Islet of Langerhans (tissue), 1 donor: Measurements from ENCODE around the gene TEX26.

Experiments used
- FAIRE-seq: peaks from one replicate; lab custom pipeline; 2011; peaks lifted over from hg19 to GRCh38; lab: Jason Lieb, UNC

Gene TEX26

DNA sequence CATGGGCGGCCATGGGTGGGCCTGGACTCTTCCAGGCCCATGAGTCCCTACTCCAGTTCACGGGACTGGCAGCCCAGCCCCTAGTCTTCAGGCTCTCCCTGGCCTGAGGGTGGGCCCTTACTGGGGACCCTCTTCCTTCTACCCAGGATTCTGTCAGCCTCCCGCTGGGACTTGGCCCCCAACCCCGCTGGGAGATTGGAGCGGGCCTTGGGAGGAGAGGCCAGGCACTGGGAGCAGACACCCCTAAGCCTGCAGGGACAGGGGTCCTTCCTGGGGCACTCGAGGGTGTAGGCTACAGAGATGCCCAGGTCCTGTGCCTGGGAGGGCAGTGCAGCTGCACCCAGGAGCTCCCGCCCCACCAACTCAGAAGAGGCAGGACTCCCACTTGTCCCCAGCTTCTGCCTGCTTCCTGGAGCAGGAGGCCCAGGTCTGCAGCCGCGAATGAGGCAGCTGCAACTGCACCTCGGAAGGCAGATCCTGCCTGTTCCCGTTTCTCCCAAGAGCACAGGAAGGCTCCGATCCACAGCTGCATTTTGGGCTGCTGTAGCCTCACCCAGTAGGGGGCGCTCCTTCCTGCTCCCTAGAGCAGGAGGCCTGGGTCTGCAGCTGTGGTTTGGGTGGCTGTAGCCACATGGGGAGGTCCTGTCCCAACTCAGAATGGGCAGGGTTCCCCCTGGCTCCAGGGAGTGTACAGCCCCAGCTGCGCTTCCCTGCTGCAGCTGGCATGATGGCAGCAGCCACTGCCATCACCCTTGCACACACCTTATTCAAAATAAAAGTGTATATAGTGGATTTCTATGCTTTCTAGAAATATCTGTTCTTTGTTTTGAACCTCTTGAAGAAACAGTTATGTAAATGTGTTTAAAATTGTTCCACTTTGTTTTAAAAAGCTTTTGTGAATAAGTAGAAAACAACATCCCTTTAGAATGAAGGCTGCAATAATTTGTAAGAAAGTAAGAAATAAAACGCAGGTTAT is 46.8 kb downstream of the TEX26 start:
- no peak for FAIRE-seq

DNA sequence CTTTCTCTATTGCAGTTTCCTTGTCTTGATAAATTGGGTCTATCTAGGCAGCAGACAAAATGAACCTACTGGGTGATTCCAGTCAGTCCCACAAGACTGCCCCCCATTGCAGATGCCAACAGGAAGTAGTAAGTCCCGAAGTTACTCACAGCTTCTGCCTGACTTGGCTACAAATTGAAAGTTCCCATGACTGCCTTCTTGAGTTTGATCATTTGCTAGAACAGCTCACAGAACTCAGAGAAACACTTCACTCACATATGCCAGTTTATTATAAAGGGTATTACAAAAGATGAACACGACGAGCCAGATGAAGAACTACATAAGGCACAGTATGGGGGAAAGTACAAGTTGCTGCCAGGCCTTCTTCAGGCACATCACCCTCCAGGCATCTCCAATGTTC is 50.0 kb downstream of the TEX26 start:
- no peak for FAIRE-seq

DNA sequence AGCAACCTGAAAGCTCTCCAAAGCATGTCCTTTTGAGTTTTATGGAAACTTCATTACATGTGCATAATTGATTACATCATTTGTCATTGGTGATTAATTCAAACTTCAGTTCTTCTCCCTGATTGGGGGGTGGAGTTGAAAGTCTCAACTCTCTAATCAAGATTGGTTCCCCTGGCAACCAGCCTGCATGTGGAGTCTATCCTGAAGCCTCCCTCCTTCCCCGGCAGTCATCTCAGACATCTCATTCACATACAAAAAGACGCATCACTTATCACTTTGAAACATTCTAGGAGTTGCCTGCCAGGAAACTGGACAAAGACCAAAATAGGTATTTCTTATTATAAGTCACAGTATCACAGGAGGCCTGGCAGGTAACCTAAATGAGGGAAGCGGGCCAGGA is 50.5 kb downstream of the TEX26 start:
- no peak for FAIRE-seq

DNA sequence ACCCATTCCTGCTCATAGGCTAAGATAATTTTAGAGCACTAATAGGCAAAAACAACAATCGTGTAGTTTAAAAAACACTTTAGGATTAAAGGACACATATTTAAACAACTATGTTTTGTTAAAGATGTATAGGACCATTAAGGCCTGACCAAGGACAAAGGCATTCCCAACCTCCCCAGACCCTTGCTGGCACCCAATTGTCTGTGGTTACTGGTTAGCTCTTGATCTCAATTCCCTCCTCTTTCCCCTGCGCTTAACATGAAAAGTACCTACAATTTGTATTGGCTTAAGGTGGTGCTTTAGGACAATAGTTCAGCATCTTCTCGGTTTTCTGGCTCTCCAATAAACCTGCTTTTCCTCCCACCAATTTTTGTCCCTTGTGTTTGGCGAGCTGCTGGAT is 51.0 kb downstream of the TEX26 start:
- no peak for FAIRE-seq

DNA sequence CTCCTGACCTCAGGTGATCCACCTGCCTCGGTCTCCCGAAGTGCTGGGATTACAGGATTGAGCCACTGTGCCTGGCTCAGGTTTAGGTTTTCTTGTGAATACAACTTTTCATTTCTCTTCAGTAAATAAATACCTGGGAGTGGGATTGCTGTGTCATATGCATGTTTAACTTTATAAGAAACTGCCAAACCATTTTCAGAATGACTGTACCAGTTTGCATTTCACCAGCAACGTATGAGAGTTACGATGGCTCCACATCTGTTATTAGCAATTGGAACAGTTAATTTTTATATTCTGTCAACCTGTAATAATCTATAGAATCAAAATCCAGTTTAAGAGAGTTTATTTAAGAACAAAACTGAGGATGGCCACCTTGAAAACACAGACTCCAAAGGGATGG is 52.2 kb downstream of the TEX26 start:
- FAIRE-seq, result no peak

DNA sequence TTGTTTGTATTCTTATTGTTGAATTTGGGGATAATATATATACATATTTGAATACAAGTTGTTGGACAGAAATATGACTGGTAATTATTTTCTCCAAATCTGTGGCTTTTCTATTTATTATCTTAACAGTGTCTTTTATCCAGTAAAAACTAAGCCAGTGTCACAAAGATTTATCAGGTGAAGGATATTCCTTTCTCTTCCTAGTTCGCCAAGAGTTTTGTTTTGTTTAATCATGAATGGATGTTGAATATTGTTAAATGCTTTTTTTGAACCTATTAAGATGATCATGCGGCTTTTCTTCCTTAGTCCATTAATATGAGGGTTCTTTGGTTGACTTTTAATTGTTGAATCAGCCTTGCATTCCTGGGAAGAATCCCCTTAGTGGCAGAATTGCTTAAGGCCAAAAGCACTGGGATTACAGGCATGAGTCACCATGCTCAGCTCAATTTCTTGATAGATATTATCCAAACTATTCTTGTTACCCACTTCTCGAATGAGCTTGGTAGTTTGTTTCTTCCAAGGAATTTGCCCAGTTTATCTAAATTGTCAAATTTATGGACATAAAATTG is 53.3 kb downstream of the TEX26 start:
- FAIRE-seq, result no peak

DNA sequence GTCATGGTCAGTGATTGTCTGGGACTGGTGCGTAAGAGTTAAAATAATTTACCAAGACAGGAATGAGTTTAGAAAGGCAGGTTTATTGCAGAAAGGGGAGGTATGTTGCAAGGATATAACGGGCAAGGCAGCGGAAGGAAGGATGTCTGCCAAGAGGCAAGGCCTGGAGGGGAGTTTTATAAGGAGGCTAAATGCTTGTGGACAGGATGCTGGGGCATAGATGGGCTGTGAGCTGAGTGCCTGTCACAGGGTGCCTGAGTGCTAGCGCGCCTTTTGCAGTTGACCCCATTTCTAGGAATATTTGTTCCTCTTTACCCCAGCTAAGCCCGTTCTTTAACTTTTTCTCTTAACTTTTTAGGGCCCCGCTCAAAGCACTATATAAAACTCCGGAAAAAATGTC is 58.7 kb downstream of the TEX26 start:
- FAIRE-seq, result no peak

DNA sequence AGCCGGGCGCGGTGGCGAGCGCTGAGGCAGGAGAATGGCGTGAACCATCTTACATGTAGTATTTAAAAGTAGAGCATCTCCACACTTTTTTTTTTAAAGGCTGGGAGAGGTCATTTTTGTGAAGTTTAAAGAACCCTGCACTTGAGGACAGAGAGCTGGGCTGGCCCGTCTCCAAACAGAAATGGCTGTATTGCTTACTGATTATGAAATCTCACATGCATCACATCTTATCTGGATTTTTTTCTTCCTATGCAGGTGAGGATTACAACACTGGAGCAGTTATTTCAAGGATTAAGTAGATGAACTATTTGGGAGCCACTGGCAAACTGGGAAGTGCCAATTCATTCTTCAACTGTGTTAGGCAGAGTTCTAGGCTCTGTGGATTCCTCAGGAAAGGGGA is 59.5 kb downstream of the TEX26 start:
- no peak for FAIRE-seq

DNA sequence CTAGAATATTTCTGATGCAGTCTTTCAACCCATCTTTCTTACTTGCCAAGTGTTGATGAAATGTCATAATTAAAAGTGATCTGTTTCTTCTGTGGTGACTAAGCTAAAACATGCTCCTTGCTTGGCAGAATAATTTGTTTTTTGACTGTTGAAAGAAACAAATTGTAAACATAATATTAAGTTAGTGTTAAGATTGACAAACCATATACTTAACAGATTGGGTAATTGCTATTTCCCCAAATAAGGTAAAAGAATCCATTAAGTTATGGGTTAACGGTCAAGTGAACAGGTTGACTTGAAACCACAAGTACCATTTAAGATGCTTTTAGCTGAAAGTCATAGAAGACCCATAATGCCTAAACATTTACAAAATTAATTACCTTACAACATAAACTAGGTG is 62.9 kb downstream of the TEX26 start:
- no peak for FAIRE-seq

DNA sequence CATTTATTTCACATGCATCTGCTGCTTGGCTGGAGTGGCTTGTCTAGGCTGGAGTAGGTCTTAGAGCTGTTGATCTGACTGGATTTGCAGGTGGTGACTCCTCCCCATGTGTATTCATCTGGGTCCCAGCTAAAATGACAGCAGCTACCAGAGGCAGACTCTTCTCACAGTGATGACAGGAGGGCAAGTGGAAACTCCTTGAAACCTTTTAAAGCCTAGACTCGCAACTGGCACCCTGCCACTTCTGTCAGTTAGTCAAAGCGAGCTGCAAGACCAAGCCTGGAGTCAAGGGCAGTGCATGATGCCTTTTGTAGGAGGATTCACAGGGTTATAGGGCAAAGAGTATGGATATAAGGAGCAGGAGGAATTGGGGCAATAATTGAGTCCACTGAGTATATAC is 65.2 kb downstream of the TEX26 start:
- no peak for FAIRE-seq

DNA sequence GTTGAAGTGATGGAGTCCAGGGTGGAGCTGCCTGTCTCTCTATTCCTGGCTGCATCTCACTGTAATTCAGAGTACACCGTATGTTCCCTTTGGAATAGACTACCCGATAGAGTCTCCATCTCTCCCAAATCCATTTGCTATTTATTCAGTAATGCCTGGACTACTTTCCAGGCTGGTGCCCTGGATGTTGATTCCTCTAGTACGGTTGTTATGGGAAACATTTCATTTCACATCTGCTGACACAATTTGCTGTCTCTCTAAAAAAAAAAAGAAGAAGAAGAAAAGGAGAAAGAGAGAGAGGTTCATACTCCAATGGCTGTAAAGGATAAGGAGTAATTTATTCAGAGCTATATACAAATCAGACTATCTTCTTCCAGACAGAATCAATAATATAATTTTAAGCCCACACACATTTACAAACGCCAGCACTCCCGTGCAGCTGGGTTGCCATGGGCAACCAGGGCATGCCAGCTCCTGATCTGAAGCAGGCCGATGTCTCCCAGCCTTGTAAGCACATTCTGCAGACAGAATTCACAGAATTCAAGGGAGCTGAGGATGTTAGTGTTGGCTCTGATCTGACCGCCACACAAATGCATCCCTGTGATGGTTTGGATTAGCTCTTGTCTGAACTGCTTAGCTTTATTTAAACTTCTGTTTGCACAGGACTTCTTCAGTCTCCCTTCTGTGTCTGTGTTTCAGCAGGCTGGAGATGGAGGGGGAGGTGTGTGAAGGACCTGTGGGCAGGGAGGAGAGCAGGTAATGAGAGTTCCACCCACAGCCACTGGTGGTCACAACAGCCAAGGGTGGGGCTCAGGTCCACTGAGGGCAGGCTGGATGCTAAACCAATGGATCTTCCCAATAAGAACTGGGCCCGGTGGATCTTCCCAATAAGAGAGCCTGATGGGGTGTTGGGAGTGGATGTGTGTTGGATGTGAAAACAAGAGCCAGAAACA is 66.0 kb downstream of the TEX26 start:
- no peak for FAIRE-seq

DNA sequence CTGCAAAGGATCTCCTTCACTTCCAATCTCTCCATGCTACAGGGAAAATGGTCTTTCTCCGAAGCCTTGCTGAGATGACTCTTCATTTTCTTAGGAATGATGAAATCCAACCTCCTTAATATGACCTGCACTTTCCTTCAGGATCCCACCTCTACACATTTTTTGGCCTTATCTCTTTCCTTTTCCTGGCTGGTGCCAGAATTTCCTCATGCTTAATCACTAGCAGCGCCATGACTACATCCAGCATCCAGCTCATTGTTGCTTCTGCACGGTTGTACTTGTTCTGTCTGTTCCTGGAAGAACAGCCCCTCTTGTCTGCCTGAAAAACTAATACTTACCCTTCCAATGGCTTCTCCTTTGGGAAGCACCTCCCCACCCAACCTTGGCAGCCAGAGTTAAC is 68.4 kb downstream of the TEX26 start:
- FAIRE-seq, result no peak

DNA sequence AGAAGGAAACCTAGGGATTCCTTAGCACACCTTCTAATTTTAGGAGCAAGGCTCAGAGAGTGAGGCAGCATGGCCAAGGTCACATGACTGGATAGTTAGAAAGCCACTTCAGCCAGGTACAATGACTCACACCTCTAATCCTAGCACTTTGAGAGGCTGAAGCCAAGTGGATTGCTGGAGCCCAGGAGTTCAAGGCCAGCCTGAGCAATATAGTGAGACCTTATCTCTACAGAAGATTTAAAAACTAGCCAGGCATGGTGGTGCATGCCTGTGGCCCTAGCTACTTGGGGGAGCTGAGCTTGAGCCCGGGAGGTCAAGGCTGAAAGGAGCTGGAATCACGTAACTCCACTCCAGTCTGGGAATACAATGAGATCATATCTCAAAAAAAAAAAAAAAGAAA is 69.2 kb downstream of the TEX26 start:
- no peak for FAIRE-seq

DNA sequence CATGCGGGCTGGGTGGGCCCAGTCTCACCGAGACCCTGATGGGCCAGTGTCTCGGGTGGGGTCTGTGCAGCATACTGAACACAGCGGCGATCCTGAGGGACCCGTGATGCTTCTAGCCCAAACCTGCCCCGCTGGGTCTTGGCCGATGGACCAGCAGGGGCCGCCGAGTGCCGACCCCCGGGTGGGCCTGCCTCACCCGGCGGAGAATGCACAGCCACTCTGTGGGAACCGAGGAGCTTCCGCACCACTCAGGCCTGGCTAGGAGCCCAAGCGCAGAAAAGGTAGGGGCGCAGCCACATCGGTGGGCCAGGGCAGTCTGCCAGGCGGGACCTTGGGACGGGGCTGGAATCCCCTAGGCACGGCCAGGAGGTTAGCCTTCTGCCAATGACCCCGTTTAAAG is 72.6 kb downstream of the TEX26 start:
- no peak for FAIRE-seq

DNA sequence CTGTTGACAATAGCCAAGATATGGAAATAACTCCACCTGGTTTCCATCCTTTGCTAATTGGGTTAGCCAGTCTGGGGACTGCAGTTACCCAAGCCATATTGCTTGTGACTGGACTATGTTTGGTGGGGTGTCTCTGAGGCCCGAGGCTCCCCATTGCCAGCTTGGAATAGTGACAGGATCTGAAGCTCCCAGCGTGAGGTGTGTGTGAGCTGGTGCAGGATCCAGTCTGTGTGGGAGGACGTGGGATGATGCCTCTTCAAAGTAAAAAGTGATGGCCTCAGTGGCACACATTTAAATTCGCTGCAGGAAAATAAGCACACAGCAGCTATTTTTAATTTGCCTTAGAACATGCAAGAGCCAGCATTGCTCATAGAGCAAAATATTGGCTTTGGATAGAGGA is 75.0 kb downstream of the TEX26 start:
- no peak for FAIRE-seq

DNA sequence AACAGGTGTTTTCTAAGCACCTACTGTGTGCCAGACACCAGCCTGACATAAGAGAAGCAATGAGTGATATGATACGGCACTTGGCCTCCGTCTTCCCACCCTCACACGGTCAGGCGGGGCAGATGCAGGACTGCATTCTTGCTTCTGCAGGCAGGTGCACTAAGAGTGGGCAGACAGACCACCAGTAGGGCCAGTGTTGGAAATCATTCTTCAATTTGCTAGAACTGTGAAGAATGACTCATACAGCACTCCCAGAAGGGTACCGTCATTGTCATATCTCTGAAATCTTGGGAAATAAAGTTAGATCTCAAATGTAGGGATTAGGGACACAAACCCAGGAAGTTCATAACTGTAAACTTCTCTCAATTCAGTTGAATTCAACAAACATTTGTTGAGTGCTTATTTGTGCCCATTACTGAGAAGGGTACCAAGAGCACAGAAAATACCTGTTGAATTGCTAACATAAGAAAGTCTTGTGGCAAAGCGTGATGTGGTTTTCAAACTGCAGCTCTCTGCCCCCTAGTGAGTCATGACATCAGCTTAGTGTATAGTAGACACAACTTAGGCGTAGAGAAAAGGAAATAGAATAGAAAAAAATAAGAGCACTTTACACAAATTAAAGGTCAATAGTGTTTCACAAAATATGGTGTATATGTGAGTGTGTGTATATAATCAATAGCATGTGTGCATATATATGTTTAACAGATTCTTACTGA is 76.1 kb downstream of the TEX26 start:
- FAIRE-seq, result no peak

DNA sequence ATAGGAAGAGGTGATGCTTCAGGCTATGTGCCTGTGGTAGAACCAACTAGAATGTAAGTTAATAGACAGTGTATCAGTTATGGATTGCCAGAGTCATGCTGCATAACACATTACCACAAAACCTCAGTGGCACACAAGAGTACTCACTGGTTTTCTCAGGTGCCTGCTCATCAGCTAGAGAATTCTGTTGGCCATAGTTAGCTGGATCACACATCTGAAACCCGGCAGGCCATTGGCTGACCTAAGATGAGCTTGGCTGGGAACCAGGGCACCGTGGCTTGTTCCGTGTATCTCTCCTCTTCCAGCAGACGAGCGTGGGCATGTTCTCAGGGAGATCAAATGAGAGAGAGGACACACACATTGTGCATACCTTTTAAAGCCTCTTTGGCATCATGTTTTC is 76.7 kb downstream of the TEX26 start:
- no peak for FAIRE-seq

DNA sequence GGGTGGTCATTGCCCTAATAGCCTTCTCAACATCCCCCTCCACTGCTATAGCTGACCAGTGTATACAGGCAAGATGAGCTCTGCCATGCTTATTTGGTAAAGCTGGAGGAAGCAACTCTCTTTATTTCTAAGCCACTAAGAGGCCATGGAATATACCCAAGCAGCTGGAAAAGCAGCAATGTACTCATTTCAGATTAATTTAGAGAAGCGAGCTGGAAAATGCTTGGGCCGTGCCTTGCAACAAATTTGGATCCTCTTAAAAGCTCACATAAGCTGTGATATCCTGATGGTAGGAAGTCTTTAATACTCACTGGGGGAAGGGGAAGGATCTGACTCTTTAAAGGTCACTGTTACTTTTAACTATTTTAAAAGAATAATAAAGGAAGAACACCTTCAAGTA is 77.8 kb downstream of the TEX26 start:
- no peak for FAIRE-seq

DNA sequence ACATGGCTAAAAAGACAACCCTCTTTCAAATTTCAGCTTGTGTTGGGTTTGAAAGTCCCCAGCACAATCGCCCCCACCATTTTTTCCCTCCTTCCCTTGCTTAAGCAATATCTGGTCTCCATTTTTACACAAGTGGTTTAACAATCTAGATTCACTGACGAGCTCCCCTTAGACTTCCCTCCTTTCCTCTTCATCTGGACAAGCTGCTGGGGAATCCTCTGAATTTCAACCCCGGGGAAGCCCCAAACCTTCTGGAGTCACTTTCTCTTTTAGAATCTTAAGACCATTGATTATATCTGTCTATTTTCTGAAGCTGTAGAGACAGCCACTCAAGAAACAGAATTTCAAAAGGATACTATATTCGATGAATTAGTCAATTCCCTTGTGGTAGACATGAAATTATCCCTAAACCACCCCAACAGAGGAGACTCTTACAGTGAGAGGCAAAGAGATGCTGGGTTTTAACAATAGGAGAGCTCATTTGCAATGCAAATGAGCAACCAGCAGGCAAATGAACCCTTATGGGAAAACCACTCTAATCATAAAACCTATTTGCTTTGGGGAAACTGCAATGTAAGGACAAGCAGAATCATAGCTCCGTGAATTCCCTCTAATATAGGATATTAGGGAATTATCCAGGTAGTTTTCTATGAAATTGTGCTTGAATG is 78.9 kb downstream of the TEX26 start:
- no peak for FAIRE-seq

DNA sequence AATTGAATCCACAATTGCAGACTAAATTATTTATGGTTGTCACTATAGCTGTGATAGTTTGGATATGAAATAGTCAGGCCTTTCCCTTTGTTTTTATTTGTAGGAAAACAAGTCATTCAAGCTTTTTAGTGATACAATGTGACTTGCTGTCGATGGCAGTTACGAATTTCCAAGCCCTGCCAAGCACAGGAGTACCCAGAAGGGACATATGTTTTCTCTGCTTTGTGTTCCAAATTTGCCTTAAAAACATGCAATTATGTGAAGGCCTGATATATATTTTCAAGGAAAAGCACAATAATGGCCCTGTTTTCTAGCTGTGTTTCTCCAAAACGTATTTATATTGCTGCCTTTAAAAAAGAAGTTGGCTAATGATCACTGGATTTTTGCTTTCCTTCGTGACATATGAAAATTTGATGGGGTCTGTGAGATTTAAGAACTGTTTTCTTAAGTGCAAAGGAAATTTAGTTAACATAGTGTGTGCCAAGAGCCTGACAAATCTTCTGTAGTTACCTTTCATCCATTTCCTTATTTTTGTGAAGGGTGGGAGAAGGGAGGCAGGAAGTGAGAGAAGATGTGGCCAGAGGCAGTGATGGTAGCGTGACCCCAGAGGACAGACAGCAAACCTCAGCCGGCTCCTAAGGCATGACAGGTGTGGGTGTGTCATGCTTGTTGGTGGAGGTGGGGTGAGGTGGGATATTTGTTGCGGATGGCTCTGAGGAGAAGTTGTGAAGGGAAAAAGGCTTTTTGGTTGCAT is 79.6 kb downstream of the TEX26 start:
- FAIRE-seq, result no peak

DNA sequence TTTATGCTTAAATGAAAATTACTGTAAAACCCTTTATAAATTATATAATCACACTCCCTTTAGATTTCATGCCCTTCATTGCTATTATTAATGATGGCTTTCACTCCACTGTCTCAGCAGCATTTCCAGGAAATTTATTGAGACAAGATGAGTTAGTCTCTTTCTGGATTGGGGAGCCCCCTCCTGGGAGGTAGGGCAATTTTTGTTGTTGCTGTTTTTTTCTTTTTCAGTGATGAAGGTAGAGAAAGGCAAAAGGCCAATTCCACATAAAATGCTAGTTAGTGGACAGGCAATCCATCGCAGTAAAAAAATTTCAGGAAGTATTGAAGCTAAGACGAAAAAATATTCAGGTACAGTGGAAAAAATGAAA is 80.2 kb downstream of the TEX26 start:
- no peak for FAIRE-seq
